ENCODE results near the gene ARHGAP8. TPM values are rescaled to one million over a fixed set of nuclear protein-coding genes. Genes with fewer than 3 reads are reported as not detected.

The ARHGAP8 gene
- total and polyA plus RNA-seq, 2 donors (not counting 1 experiment from before 2014, with no cell fraction given): 0.37 TPM; not detected in 1

GRCh38 chr22:44714703-44715350, 37.5 kb upstream of the ARHGAP8 start:
- Histone ChIP-seq H4K20me1 (ENCODE audit: control insufficient read depth, insufficient read depth, low read length, poor library complexity, severe bottlenecking) (no peaks in the 10 kb centered on the region), H2AFZ (ENCODE audit: insufficient read depth, low read depth, low read length, poor library complexity, severe bottlenecking) (no peak overlapping the region), H3K36me3 (replicated peaks in 1 of 2; ENCODE audit: control extremely low read depth in 1 of 2, control insufficient read depth in 1 of 2, extremely low read depth in 1 of 2, insufficient read depth in 2 of 2, low read length in 1 of 2) (no peaks in the 10 kb centered on the region), H3K27me3 (replicated peaks in 1 of 4; ENCODE audit: control extremely low read depth in 1 of 4, control insufficient read depth in 3 of 4, insufficient read depth in 4 of 4, low read length in 3 of 4) (no peaks in the 10 kb centered on the region), H3K9ac (ENCODE audit: low read length) (no peak overlapping the region), H3K4me1 (ENCODE audit: control insufficient read depth in 2 of 2, insufficient read depth in 2 of 2, low read length in 2 of 2) (peaks cover 17 to 37% of the 10 kb centered on the region in 2 donors), H3K27ac (ENCODE audit: low read length in 2 of 2) (no peak overlapping the region), H3K4me3 (ENCODE audit: control extremely low read depth in 1 of 5, extremely low read depth in 1 of 5, insufficient read depth in 1 of 5, low read depth in 2 of 5, low read length in 4 of 5) (no peak overlapping the region), H3K79me2 (ENCODE audit: control insufficient read depth, insufficient read depth, low read length) (peaks cover 4% of the 10 kb centered on the region), H3K4me2 (replicated peaks; ENCODE audit: low read depth, low read length, poor library complexity, severe bottlenecking) (no peak overlapping the region), H3K9me3 (ENCODE audit: control extremely low read depth in 1 of 3, control insufficient read depth in 2 of 3, insufficient read depth in 1 of 3, low read length in 2 of 3) (no peaks in the 10 kb centered on the region)
- H3K4me3 Mint-ChIP-seq: no peak overlapping the region
- 77% methylated on average over 18 of the region's 18 CpGs for WGBS (ENCODE audit: insufficient coverage)
- DNase-seq (no peak), ATAC-seq (ENCODE audit: low read depth) (no peak)
- no peaks in the 10 kb centered on the region for H3K9me3 Mint-ChIP-seq (ENCODE audit: insufficient read depth)
- no peaks in the 10 kb centered on the region for H3K27me3 Mint-ChIP-seq
- intact Hi-C loops (cut with micrococcal nuclease): no loop called here
- ChIA-PET CTCF (no interaction called here), POLR2A (no interaction called here)
- H3K27ac Mint-ChIP-seq: no peak overlapping the region
- H3K4me1 Mint-ChIP-seq: peaks cover 26% of the 10 kb centered on the region
- TF ChIP-seq CTCF (IDR thresholded peaks at IDR 0.05) (no peak), EZH2 (IDR thresholded peaks at IDR 0.05; ENCODE audit: borderline replicate concordance, insufficient read depth, low read depth, low read length, poor library complexity, severe bottlenecking) (no peak)

GRCh38 chr22:44718418-44718817, 34.0 kb upstream of the ARHGAP8 start:
- Histone ChIP-seq H3K27ac (ENCODE audit: low read length in 2 of 2) (no peak overlapping the region), H3K27me3 (replicated peaks in 1 of 4; ENCODE audit: control extremely low read depth in 1 of 4, control insufficient read depth in 3 of 4, insufficient read depth in 4 of 4, low read length in 3 of 4) (no peaks in the 10 kb centered on the region), H3K9me3 (ENCODE audit: control extremely low read depth in 1 of 3, control insufficient read depth in 2 of 3, insufficient read depth in 1 of 3, low read length in 2 of 3) (no peaks in the 10 kb centered on the region), H3K9ac (ENCODE audit: low read length) (no peak overlapping the region), H3K4me2 (replicated peaks; ENCODE audit: low read depth, low read length, poor library complexity, severe bottlenecking) (no peak overlapping the region), H3K4me1 (ENCODE audit: control insufficient read depth in 2 of 2, insufficient read depth in 2 of 2, low read length in 2 of 2) (peaks cover 0 to 15% of the 10 kb centered on the region in 2 donors), H3K36me3 (replicated peaks in 1 of 2; ENCODE audit: control extremely low read depth in 1 of 2, control insufficient read depth in 1 of 2, extremely low read depth in 1 of 2, insufficient read depth in 2 of 2, low read length in 1 of 2) (peaks cover 0 to 5% of the 10 kb centered on the region in 2 experiments), H3K4me3 (ENCODE audit: control extremely low read depth in 1 of 5, extremely low read depth in 1 of 5, insufficient read depth in 1 of 5, low read depth in 2 of 5, low read length in 4 of 5) (no peak overlapping the region), H3K79me2 (ENCODE audit: control insufficient read depth, insufficient read depth, low read length) (peaks cover 3% of the 10 kb centered on the region), H4K20me1 (ENCODE audit: control insufficient read depth, insufficient read depth, low read length, poor library complexity, severe bottlenecking) (no peaks in the 10 kb centered on the region), H2AFZ (ENCODE audit: insufficient read depth, low read depth, low read length, poor library complexity, severe bottlenecking) (no peak overlapping the region)
- no peaks in the 10 kb centered on the region for H3K9me3 Mint-ChIP-seq (ENCODE audit: insufficient read depth)
- POLR2A ChIA-PET: no interaction called here
- CTCF ChIA-PET: interaction anchor here (0.7 to 2.1 kb wide), 4 partner anchors 17 to 1475 kb away, joined by 3 to 11 read pairs (median 6); no protein-coding TSS in a partner anchor
- no peak for DNase-seq
- no peak for TF ChIP-seq EZH2 (IDR thresholded peaks at IDR 0.05; ENCODE audit: borderline replicate concordance, insufficient read depth, low read depth, low read length, poor library complexity, severe bottlenecking)
- TF ChIP-seq CTCF (IDR thresholded peaks at IDR 0.05): no peak
- intact Hi-C loops (cut with micrococcal nuclease): no loop called here
- WGBS (ENCODE audit: insufficient coverage): 83% methylated on average over 1 of the region's 3 CpGs
- peaks cover 14% of the 10 kb centered on the region for H3K4me1 Mint-ChIP-seq
- peak overlapping the region; percentile 5 for H3K27ac Mint-ChIP-seq
- H3K27me3 Mint-ChIP-seq: no peaks in the 10 kb centered on the region
- H3K4me3 Mint-ChIP-seq: peak overlapping the region; percentile 57
- ATAC-seq (ENCODE audit: low read depth): peak; percentile 54

Data from B cell (primary cell).